Progenitor cell of endocrine pancreas (in vitro differentiated cells): ENCODE data around the gene PROCA1. TPM values are rescaled to one million over a fixed set of nuclear protein-coding genes. Genes with fewer than 3 reads are reported as not detected.

Source experiments
- DNase-seq: peaks from one replicate; pipeline ENCODE4 v3.0.0; 2021; ENCODE audit warnings: low spot score; ENCODE audit not compliant: unreplicated experiment
- H3K27ac Mint-ChIP-seq: 2 replicates; pipeline ENCODE4 v1.8.0; 2021; ENCODE audit warnings: mild to moderate bottlenecking, moderate library complexity, mixed read lengths
- H3K27me3 Mint-ChIP-seq: 2 replicates; pipeline ENCODE4 v1.8.0; 2021; ENCODE audit warnings: mixed read lengths
- H3K36me3 Mint-ChIP-seq: 2 replicates; pipeline ENCODE4 v1.8.0; 2022; ENCODE audit warnings: mixed read lengths; ENCODE audit not compliant: insufficient read depth
- H3K4me1 Mint-ChIP-seq: 2 replicates; pipeline ENCODE4 v1.8.0; 2021; ENCODE audit warnings: low read depth, mixed read lengths
- H3K4me3 Mint-ChIP-seq: 2 replicates; pipeline ENCODE4 v1.8.0; 2021; ENCODE audit warnings: low read depth, mild to moderate bottlenecking, moderate library complexity, mixed read lengths
- H3K9me3 Mint-ChIP-seq: 2 replicates; pipeline ENCODE4 v1.8.0; 2021; ENCODE audit warnings: low read depth, mixed read lengths
- total RNA-seq: library from RNA; stranded (reverse); gene quantifications from 2 replicates; pipeline ENCODE4 v1.2.1, GENCODE V29; 2021
- TF ChIP-seq, protein P1 (sequence below): fragments of 200-600 bp; sonication (generic); IDR thresholded peaks from one replicate; pipeline ENCODE4 v1.5.0; 2021; ENCODE audit warnings: antibody characterized with exemption, mild to moderate bottlenecking; ENCODE audit not compliant: unreplicated experiment

Gene PROCA1
- total RNA-seq, 1 donor from 2014 or later: 16.3 TPM

DNA sequence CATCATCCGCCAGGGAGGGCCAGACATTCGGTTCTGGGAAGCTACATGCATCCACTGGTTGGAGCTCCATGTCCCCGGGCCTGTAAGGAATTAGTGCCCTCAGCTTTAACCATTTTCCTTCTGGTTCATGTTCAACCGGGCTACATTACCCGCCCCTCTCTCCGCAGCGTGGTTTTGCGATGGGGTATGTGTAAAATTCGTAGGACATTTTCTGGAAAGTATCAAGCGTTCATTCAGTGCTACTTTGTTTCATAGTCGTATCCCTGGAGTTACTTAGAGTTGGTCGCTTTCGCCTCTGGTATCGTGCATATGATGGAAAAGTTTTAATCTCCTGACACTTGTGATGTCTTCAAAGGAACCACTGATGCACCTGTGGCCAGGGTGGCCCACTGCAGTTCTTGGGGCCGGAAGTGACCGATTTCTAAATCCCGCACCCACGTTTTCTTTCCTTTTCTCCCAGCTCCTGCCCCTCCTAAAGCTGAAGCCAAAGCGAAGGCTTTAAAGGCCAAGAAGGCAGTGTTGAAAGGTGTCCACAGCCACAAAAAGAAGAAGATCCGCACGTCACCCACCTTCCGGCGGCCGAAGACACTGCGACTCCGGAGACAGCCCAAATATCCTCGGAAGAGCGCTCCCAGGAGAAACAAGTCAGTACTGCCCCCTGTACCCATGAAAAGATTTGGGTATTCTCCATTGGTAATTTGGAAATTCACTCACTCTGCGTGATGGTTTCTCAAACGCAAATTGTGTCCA, 8.7 kb upstream of the PROCA1 start:
- peaks cover 32% of the 10 kb centered on the region for H3K36me3 Mint-ChIP-seq
- DNase-seq: no peak
- H3K9me3 Mint-ChIP-seq: no peaks in the 10 kb centered on the region
- peak overlapping the region; percentile 99 for H3K4me3 Mint-ChIP-seq
- TF ChIP-seq, protein P1, sequence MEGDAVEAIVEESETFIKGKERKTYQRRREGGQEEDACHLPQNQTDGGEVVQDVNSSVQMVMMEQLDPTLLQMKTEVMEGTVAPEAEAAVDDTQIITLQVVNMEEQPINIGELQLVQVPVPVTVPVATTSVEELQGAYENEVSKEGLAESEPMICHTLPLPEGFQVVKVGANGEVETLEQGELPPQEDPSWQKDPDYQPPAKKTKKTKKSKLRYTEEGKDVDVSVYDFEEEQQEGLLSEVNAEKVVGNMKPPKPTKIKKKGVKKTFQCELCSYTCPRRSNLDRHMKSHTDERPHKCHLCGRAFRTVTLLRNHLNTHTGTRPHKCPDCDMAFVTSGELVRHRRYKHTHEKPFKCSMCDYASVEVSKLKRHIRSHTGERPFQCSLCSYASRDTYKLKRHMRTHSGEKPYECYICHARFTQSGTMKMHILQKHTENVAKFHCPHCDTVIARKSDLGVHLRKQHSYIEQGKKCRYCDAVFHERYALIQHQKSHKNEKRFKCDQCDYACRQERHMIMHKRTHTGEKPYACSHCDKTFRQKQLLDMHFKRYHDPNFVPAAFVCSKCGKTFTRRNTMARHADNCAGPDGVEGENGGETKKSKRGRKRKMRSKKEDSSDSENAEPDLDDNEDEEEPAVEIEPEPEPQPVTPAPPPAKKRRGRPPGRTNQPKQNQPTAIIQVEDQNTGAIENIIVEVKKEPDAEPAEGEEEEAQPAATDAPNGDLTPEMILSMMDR: peak; percentile 24
- peak overlapping the region; percentile 99 for H3K27ac Mint-ChIP-seq
- no peaks in the 10 kb centered on the region for H3K27me3 Mint-ChIP-seq
- peaks cover 56% of the 10 kb centered on the region for H3K4me1 Mint-ChIP-seq

DNA sequence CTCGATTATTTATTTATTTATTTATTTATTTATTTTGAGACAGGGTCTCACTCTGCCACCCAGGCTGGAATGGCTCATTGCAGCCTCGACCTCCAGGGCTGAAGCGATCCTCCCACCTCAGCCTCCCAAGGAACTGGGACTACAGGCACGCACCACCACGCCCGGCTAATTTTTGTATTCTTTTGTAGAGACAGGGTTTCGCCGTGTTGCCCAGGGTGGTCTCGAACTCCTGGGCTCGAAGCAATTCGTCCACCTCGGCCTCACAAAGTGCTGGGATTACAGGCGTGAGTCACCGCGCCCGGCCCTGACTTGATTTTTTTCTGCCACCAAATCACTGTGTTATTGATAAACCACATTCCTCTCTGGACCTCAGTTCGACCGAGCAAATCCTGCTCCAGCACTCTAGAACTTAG, 7.3 kb upstream of the PROCA1 start:
- H3K4me1 Mint-ChIP-seq: peaks cover 44% of the 10 kb centered on the region
- H3K27me3 Mint-ChIP-seq: no peaks in the 10 kb centered on the region
- TF ChIP-seq, protein P1: no peak
- H3K27ac Mint-ChIP-seq: peak overlapping the region; percentile 99
- peak overlapping the region; percentile 99 for H3K4me3 Mint-ChIP-seq
- DNase-seq: peak; percentile 30
- H3K36me3 Mint-ChIP-seq: peaks cover 38% of the 10 kb centered on the region
- H3K9me3 Mint-ChIP-seq: no peaks in the 10 kb centered on the region

DNA sequence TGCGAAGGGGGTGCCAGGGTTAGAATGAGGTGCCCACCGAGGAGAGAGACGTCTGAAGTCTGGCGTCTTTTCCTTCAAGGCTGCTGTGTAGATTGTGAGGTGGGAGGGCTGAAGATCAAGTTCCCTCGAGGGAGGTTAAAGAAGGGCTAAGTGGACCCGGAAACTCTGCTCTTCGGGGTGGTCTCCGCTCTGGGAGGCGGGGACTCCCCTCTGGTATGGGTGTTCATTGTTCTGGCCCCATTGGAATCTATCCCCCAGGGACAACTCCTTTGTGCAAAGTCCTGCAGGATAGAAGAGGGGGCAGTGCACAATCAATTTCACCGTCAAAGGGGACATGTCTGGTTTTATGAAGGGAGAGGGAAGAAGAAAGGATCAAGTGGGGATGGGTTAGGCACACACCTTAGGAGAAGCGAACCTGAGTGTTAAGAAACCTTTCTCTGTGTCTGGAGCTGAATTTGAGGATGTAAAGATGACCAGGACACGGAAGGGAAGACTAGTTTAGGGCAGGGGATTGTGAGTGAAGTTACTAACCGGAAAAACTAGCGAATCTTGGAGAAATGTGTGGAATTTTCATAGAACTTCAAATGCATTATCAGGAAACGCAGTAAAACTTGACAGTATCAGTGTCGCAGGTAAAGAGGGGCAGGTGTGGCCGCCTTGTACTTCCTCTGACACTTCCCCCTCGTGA, 6.8 kb upstream of the PROCA1 start:
- Mint-ChIP-seq H3K4me1 (peaks cover 42% of the 10 kb centered on the region), H3K27me3 (no peaks in the 10 kb centered on the region), H3K4me3 (peak overlapping the region; percentile 74), H3K36me3 (peaks cover 38% of the 10 kb centered on the region), H3K9me3 (no peaks in the 10 kb centered on the region), H3K27ac (peak overlapping the region; percentile 99)
- TF ChIP-seq, protein P1: no peak
- peak; percentile 27 for DNase-seq

DNA sequence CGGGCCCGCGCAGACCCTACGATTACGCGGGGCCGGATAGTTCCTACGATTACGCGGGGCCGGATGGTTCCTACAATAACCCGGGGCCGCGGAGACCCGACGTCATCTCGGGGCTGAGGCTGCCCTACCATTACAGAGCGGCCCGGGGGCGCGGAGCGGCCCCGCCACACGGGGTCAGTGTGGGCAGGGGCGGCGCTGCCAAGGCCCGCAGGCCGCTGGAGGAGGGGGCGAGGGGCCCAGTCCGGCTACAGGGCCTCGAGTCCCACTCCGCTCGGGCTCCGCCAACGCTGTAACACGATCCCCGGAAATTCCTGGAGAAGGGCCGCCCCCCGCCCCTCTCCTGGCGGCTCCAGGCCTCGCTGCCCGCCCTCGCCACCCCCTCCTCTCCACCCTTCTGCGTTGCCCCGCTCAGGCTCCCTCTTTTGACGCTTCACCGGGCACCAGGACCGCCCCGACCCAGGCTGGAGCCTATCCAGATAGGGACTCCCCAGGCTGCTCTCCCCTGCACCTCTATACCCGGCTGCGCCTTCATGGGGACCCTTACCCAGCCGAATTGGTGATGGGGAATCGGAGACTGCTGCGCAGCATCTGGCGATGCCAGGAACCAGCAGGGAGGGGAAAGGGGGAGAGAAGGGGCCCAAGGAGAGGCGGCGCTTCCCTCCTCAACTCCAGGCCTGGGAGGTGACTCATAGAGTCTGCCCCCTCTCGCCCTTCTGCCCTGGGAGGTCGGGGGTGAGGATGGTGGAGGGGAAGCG, 6.1 kb upstream of the PROCA1 start, which contains the start of gene RAB34:
TSS of gene RAB34 (minus strand) at position 291 of the 755 bp plus-strand sequence. CDS start 602 bp downstream, outside the sequence.
- no peaks in the 10 kb centered on the region for H3K9me3 Mint-ChIP-seq
- H3K36me3 Mint-ChIP-seq: peaks cover 38% of the 10 kb centered on the region
- no peaks in the 10 kb centered on the region for H3K27me3 Mint-ChIP-seq
- H3K4me1 Mint-ChIP-seq: peaks cover 39% of the 10 kb centered on the region
- peak within 1 kb of the TSS; percentile 99 for H3K27ac Mint-ChIP-seq
- DNase-seq: peak; percentile 87
- peak within 1 kb of the TSS; percentile 78 for H3K4me3 Mint-ChIP-seq
- TF ChIP-seq, protein P1: peak; percentile 70
